GM19035 (cell line): ENCODE results near the gene LONRF2.

ENCODE experiments used
- ATAC-seq: cut with Tn5 transposase; IDR thresholded peaks from one replicate; pipeline ENCODE4 v1.9.1; 2021; ENCODE audit not compliant: unreplicated experiment

Gene LONRF2

GRCh38 chr2:100237770-100238169 is 84.5 kb downstream of the LONRF2 start:
- no peak for ATAC-seq

- ATAC-seq: no peak
Measured at GRCh38 chr2:100237163-100237562, 85.1 kb downstream of the LONRF2 start.

GRCh38 chr2:100236166-100236565 is 86.1 kb downstream of the LONRF2 start:
- no peak for ATAC-seq

GRCh38 chr2:100235581-100235980 is 86.7 kb downstream of the LONRF2 start:
- ATAC-seq: no peak

- ATAC-seq: peak; percentile 94
Measured at GRCh38 chr2:100235098-100235497, 87.2 kb downstream of the LONRF2 start.

GRCh38 chr2:100234141-100234540 is 88.2 kb downstream of the LONRF2 start:
- ATAC-seq: no peak

- ATAC-seq: no peak
Measured at GRCh38 chr2:100233061-100233460, 89.2 kb downstream of the LONRF2 start.

- no peak for ATAC-seq
Measured at GRCh38 chr2:100230754-100231153, 91.5 kb downstream of the LONRF2 start.

- ATAC-seq: no peak
Measured at GRCh38 chr2:100228967-100229366, 93.3 kb downstream of the LONRF2 start.

- ATAC-seq: no peak
Measured at GRCh38 chr2:100228415-100228814, 93.9 kb downstream of the LONRF2 start.

- ATAC-seq: no peak
Measured at GRCh38 chr2:100224988-100225710, 97.2 kb downstream of the LONRF2 start.

GRCh38 chr2:100223502-100223901 is 98.8 kb downstream of the LONRF2 start:
- no peak for ATAC-seq
